ENCODE measurements around the gene NES.

- TF ChIP-seq CTCF (conservative IDR thresholded peaks at IDR 0.05) (no peak), EZH2 (IDR thresholded peaks at IDR 0.05; ENCODE audit: low read depth) (no peak)
Measured at GRCh38 chr1:156676114-156676819, 940 bp downstream of the NES start.

Measured in PC-9 (cell line).